ENCODE data around the gene MSANTD2. TPM values are rescaled to one million over a fixed set of nuclear protein-coding genes. Genes with fewer than 3 reads are reported as not detected.
"Not testable (repeated sequence)": the region's sequence is repeated elsewhere in the genome, so short reads cannot be mapped to it uniquely, and the experiment has no call there.

The MSANTD2 gene
- total RNA-seq, 1 experiment from 2014 or later, result 13.6 TPM

GRCh38 chr11:124791626-124792341 is 8.4 kb downstream of the MSANTD2 start:
- no peak for DNase-seq (ENCODE audit: low read depth)
- in situ Hi-C loops (cut with HindIII; ENCODE audit: low pct_unique_long_range_greater_than_20kb, low sequenced_read_pairs), result no loop called here

GRCh38 chr11:124788521-124788920 is 11.7 kb downstream of the MSANTD2 start:
- no peak for DNase-seq (ENCODE audit: low read depth)
- in situ Hi-C loops (cut with HindIII; ENCODE audit: low pct_unique_long_range_greater_than_20kb, low sequenced_read_pairs), result no loop called here

GRCh38 chr11:124784051-124784450 is 16.2 kb downstream of the MSANTD2 start:
- no peak for DNase-seq (ENCODE audit: low read depth)
- in situ Hi-C loops (cut with HindIII; ENCODE audit: low pct_unique_long_range_greater_than_20kb, low sequenced_read_pairs), result no loop called here

DNA sequence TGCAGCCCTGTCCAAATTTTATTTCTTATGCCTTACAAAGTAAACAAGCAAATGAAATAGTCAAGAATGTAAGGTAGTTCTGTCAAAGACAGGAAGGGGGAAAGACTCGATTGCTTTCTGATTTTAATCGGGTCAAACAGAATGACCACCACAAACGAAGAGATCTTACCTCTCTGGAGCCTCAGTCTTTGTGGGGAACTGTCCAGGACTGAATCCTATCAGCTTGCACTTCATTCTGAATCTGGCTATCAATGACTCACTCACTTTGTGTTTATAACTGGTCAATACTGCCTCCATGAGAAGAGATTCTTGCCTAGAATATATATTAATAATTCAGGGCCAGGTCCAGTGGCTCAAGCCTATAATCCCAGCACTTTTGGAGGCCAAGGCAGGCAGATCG is 17.2 kb downstream of the MSANTD2 start:
- in situ Hi-C loops (cut with HindIII; ENCODE audit: low pct_unique_long_range_greater_than_20kb, low sequenced_read_pairs), result no loop called here
- DNase-seq (ENCODE audit: low read depth), result no peak

DNA sequence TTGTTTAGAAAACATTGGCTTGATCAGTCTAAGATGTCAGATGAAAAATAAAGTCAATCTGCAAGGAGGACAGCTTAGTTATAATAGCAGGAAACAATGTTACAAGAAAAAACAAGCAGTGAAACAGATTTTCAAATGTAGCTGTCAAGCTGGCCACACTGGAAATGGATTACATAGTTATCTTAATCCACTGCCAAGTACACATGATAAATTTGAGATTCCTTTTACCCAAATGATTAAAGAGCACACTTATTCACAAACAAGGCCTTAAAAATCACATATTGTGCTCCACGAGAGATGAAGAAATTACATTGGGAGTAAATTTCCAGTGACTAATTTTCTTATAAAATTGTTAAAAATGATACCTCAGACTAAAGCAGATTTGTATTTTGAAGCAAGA is 20.6 kb downstream of the MSANTD2 start:
- in situ Hi-C loops (cut with HindIII; ENCODE audit: low pct_unique_long_range_greater_than_20kb, low sequenced_read_pairs), result no loop called here
- no peak for DNase-seq (ENCODE audit: low read depth)

GRCh38 chr11:124778281-124778680 is 21.9 kb downstream of the MSANTD2 start:
- in situ Hi-C loops (cut with HindIII; ENCODE audit: low pct_unique_long_range_greater_than_20kb, low sequenced_read_pairs), result no loop called here
- no peak for DNase-seq (ENCODE audit: low read depth)

DNA sequence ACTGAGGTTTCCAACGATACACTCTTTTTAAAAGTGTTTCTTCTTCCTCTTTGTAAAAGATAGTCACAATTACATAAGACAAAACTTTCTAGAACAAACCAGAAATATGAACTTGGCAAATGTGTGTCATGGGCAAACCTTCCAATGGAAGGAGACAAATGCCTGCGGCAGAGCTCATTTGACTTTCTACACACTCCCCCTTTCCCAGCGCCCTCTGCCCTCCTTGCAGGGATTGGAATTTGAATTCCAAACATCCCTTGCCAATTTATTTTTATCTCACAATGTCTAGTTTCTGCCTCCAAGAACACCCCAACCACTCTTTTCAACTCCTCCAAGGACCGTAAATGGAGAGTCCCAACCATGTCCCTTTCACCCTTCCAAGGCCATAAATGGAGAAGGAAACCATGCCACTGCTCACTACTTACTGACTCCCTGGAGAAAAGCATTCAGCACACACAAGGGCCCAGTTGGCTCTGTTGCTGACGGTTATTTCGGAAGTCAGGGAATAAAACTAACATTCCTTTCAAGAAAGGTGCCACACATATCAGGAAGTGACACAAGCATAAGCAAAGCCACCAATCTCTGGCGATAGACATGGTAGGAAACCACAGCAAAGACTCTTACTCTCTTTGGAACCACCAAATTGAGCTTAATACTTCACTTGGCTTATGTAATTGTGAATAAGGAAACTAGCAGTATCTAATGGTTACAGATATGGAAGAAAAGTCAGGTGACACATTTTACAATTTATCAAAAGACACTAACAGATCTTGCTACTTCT is 23.2 kb downstream of the MSANTD2 start:
- no peak for DNase-seq (ENCODE audit: low read depth)
- in situ Hi-C loops (cut with HindIII; ENCODE audit: low pct_unique_long_range_greater_than_20kb, low sequenced_read_pairs), result no loop called here

DNA sequence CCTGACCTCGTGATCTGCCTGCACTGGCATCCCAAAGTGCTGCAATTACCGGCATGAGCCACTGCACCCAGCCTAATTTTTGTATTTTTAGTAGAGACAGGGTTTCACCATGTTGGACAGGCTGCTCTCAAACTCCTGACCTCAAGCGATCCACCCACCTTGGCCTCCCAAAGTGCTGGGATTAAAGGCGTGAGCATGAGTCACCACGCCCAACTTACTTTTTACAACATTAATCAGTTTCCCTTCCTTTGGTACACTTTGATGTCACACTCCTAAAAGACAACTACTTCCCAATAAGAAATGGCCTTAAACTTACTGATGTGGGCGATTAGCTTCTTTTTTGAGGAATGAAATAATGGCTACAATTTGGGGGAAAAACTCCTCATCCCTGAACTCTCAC is 29.2 kb downstream of the MSANTD2 start:
- DNase-seq (ENCODE audit: low read depth); in situ Hi-C loops (cut with HindIII; ENCODE audit: low pct_unique_long_range_greater_than_20kb, low sequenced_read_pairs): not testable (repeated sequence)

- in situ Hi-C loops (cut with HindIII; ENCODE audit: low pct_unique_long_range_greater_than_20kb, low sequenced_read_pairs), result no loop called here
These were observed 30.1 kb downstream of the MSANTD2 start for GRCh38 chr11:124769806-124770774.

GRCh38 chr11:124768914-124769313 is 31.3 kb downstream of the MSANTD2 start:
- DNase-seq (ENCODE audit: low read depth), result peak; percentile 35
- in situ Hi-C loops (cut with HindIII; ENCODE audit: low pct_unique_long_range_greater_than_20kb, low sequenced_read_pairs), result no loop called here

More at GRCh38 chr11:124769806-124770774, 30.1 kb downstream of the MSANTD2 start:
- peak; percentile 54 for DNase-seq (ENCODE audit: low read depth)

GRCh38 chr11:124766156-124766555 is 34.0 kb downstream of the MSANTD2 start:
- DNase-seq (ENCODE audit: low read depth), result peak; percentile 53
- in situ Hi-C loops (cut with HindIII; ENCODE audit: low pct_unique_long_range_greater_than_20kb, low sequenced_read_pairs), result no loop called here

GRCh38 chr11:124763156-124763947 is 36.9 kb downstream of the MSANTD2 start:
- peak; percentile 95 for DNase-seq (ENCODE audit: low read depth)

DNA sequence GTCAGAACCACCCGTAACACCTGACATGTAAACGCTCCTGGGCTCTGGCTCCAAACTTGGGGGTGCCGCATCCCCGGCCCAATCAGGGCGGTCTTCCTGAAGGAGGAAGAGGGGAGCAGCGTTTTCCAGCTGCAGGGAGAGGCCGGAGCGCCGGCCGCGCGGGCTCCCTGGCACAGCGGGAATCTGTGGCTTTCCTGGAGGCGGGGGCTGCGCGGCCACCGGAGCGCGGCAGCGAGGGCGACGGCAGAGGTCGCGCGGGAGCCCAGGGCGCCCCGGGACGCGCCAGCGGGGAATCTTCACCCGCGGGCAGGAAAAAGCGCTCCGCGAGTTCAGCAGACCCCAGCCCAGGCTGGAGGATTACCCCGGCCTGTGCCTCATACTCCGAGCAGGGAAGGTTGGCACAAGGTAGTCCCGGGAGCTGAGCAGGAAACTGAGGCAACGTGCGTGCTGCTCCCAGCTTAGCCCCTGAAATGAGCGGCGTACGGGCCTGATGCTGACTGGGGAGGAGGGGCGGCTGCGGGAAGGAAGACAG is 37.5 kb downstream of the MSANTD2 start:
- in situ Hi-C loops (cut with HindIII; ENCODE audit: low pct_unique_long_range_greater_than_20kb, low sequenced_read_pairs), result no loop called here
- peak; percentile 61 for DNase-seq (ENCODE audit: low read depth)

More at GRCh38 chr11:124763156-124763947, 36.9 kb downstream of the MSANTD2 start:
- in situ Hi-C loops (cut with HindIII; ENCODE audit: low pct_unique_long_range_greater_than_20kb, low sequenced_read_pairs), result no loop called here

- in situ Hi-C loops (cut with HindIII; ENCODE audit: low pct_unique_long_range_greater_than_20kb, low sequenced_read_pairs), result no loop called here
These were observed 38.0 kb downstream of the MSANTD2 start, which contains the start of gene ESAM for GRCh38 chr11:124762105-124762623. TSS of gene ESAM (minus strand) at chr11:124762290. CDS start at chr11:124762154, 136 bp downstream.

GRCh38 chr11:124761301-124762104 is 38.7 kb downstream of the MSANTD2 start:
- in situ Hi-C loops (cut with HindIII; ENCODE audit: low pct_unique_long_range_greater_than_20kb, low sequenced_read_pairs), result no loop called here
- no peak for DNase-seq (ENCODE audit: low read depth)

More at GRCh38 chr11:124762105-124762623, 38.0 kb downstream of the MSANTD2 start, which contains the start of gene ESAM:
- no peak for DNase-seq (ENCODE audit: low read depth)

DNA sequence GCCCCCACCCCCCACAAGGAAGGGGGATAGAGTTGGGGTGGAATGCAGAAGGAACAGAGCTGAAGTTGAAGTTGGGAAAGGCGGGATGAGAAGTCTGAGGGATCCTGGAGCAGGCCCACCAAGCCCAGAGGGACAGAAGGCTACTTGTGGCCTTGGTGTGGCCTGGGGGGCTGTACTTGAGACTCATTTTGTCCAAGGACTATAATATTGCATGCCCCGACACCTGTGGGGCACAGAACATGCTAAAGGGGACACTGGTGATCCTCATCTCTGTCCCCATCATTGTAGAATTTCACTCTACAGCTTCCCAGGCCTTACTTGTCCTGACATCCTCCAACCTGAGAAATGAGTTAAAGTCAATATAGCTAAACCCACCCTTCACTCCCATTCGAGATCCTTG is 39.4 kb downstream of the MSANTD2 start:
- no peak for DNase-seq (ENCODE audit: low read depth)
- in situ Hi-C loops (cut with HindIII; ENCODE audit: low pct_unique_long_range_greater_than_20kb, low sequenced_read_pairs), result no loop called here

Measured in Caki2 (cell line).